HG03520 (cell line): ENCODE data around the gene PACSIN3.

Experiments used
- ATAC-seq: cut with Tn5 transposase; IDR thresholded peaks from one replicate; pipeline ENCODE4 v1.9.1; 2021; ENCODE audit warnings: mild to moderate bottlenecking, moderate library complexity; ENCODE audit not compliant: unreplicated experiment

PACSIN3 gene

GRCh38 chr11:47177229-47177845, 8.9 kb downstream of the PACSIN3 start:
- peak; percentile 44 for ATAC-seq

- peak; percentile 85 for ATAC-seq
These were observed 9.7 kb downstream of the PACSIN3 start, which contains the start of gene ARFGAP2 for GRCh38 chr11:47176328-47177228. ARFGAP2 (minus strand) TSS chr11:47176879; CDS start chr11:47176853, 26 bp downstream.

GRCh38 chr11:47175746-47176327, 10.4 kb downstream of the PACSIN3 start:
- no peak for ATAC-seq

- no peak for ATAC-seq
These were observed 13.4 kb downstream of the PACSIN3 start for GRCh38 chr11:47172740-47173336.

- no peak for ATAC-seq
These were observed 14.4 kb downstream of the PACSIN3 start for GRCh38 chr11:47171856-47172255.

GRCh38 chr11:47171061-47171838, 15.0 kb downstream of the PACSIN3 start:
- ATAC-seq, result no peak

- no peak for ATAC-seq
These were observed 19.9 kb downstream of the PACSIN3 start for GRCh38 chr11:47166368-47166767.

- no peak for ATAC-seq
These were observed 20.9 kb downstream of the PACSIN3 start for GRCh38 chr11:47165253-47165840.

- no peak for ATAC-seq
These were observed 21.9 kb downstream of the PACSIN3 start for GRCh38 chr11:47164321-47164720.

GRCh38 chr11:47163898-47164297, 22.3 kb downstream of the PACSIN3 start:
- no peak for ATAC-seq

- no peak for ATAC-seq
These were observed 23.0 kb downstream of the PACSIN3 start for GRCh38 chr11:47163193-47163592.

- no peak for ATAC-seq
These were observed 23.8 kb downstream of the PACSIN3 start for GRCh38 chr11:47162426-47162825.

- ATAC-seq, result no peak
These were observed 24.3 kb downstream of the PACSIN3 start for GRCh38 chr11:47161890-47162289.

- ATAC-seq, result peak; percentile 71
These were observed 24.9 kb downstream of the PACSIN3 start for GRCh38 chr11:47161134-47161854.

- ATAC-seq, result no peak
These were observed 25.5 kb downstream of the PACSIN3 start for GRCh38 chr11:47160753-47161133.

GRCh38 chr11:47158242-47158641, 28.0 kb downstream of the PACSIN3 start:
- no peak for ATAC-seq

- no peak for ATAC-seq
These were observed 28.4 kb downstream of the PACSIN3 start for GRCh38 chr11:47157805-47158204.

- no peak for ATAC-seq
These were observed 29.3 kb downstream of the PACSIN3 start for GRCh38 chr11:47156951-47157350.

GRCh38 chr11:47156333-47156732, 29.9 kb downstream of the PACSIN3 start:
- no peak for ATAC-seq

- no peak for ATAC-seq
These were observed 30.4 kb downstream of the PACSIN3 start for GRCh38 chr11:47155879-47156278.
